IMR-90 (cell line): Measurements from ENCODE around the gene CHST8. TPM values are rescaled to one million over a fixed set of nuclear protein-coding genes. Genes with fewer than 3 reads are reported as not detected.

Experiments used
- ATAC-seq: fragments of 200-7000 bp; cut with Tn5 transposase; 2 replicates; pipeline ENCODE4 v1.9.1; 2020; ENCODE audit warnings: low read depth, mild to moderate bottlenecking, moderate library complexity
- BruUV-seq: library from RNA; stranded (reverse); fragments of 400-500 nt; replicated peaks from 2 replicates; lab custom pipeline; 2021; lab: Mats Ljungman, UMichigan
- CTCF ChIA-PET: fragments of 300-600 bp; formaldehyde crosslinking; extraction: SDS; loops from one replicate; lab custom pipeline; 2021; ENCODE audit warnings: antibody characterized with exemption; lab: Yijun Ruan, JAX
- POLR2A ChIA-PET: fragments of 300-600 bp; sonication (Branson Sonifier 250); formaldehyde crosslinking; loops from one replicate; lab custom pipeline; 2022; ENCODE audit warnings: antibody characterized with exemption; ENCODE audit not compliant: unreplicated experiment; lab: Charles Lee
- DNase-seq: peaks from one replicate; pipeline ENCODE4 v3.0.0; 2013
- H2AFZ ChIP-seq: replicated peaks from 2 replicates; pipeline ENCODE3; 2013; ENCODE audit warnings: low read length, mild to moderate bottlenecking; ENCODE audit not compliant: poor library complexity
- H2AK5ac ChIP-seq: 2 replicates; pipeline ENCODE4 v1.6.1; 2013; ENCODE audit warnings: low read depth, low read length, inconsistent platforms
- H2AK9ac ChIP-seq: replicated peaks from 2 replicates; pipeline ENCODE3; 2013; ENCODE audit warnings: mild to moderate bottlenecking, low read depth, low read length, moderate library complexity; ENCODE audit not compliant: poor library complexity
- H2BK120ac ChIP-seq: 2 replicates; pipeline ENCODE4 v1.6.1; 2013; ENCODE audit warnings: low read depth, low read length, inconsistent platforms
- H2BK15ac ChIP-seq: 3 replicates; pipeline ENCODE4 v1.6.1; 2013; ENCODE audit warnings: low read depth, low read length, inconsistent platforms
- H2BK20ac ChIP-seq: 2 replicates; pipeline ENCODE4 v1.6.1; 2013; ENCODE audit warnings: low read depth, mild to moderate bottlenecking, inconsistent platforms, low read length, moderate library complexity
- H2BK5ac ChIP-seq: 2 replicates; pipeline ENCODE4 v1.6.1; 2013; ENCODE audit warnings: mild to moderate bottlenecking, low read depth, low read length, inconsistent platforms; ENCODE audit not compliant: poor library complexity, severe bottlenecking
- H3K14ac ChIP-seq: replicated peaks from 2 replicates; pipeline ENCODE4 v1.6.1; 2013; ENCODE audit warnings: low read depth, low read length, inconsistent platforms
- H3K18ac ChIP-seq: 2 replicates; pipeline ENCODE4 v1.6.1; 2013; ENCODE audit warnings: low read depth, low read length, control low read depth
- H3K23ac ChIP-seq: 2 replicates; pipeline ENCODE4 v1.6.1; 2013; ENCODE audit warnings: low read depth, low read length, inconsistent platforms
- H3K27ac ChIP-seq: 2 replicates; pipeline ENCODE4 v1.5.1; 2013; ENCODE audit warnings: mild to moderate bottlenecking, control low read depth, low read length; ENCODE audit not compliant: insufficient read depth
- H3K27me3 ChIP-seq: 2 replicates; pipeline ENCODE4 v1.6.1; 2013; ENCODE audit warnings: low read length; ENCODE audit not compliant: control insufficient read depth, insufficient read depth
- H3K36me3 ChIP-seq: 2 replicates; pipeline ENCODE4 v1.6.1; 2013; ENCODE audit warnings: low read length, mixed read lengths; ENCODE audit not compliant: control insufficient read depth, insufficient read depth
- H3K4ac ChIP-seq: 2 replicates; pipeline ENCODE4 v1.6.1; 2013; ENCODE audit warnings: low read depth, low read length, inconsistent platforms
- H3K4me1 ChIP-seq: 2 replicates; pipeline ENCODE4 v1.6.1; 2013; ENCODE audit warnings: low read length, mixed read lengths; ENCODE audit not compliant: control insufficient read depth, insufficient read depth
- H3K4me2 ChIP-seq: 2 replicates; pipeline ENCODE4 v1.6.1; 2013; ENCODE audit warnings: low read depth, mild to moderate bottlenecking, control low read depth, low read length, moderate library complexity
- H3K4me3 ChIP-seq: 2 replicates; pipeline ENCODE4 v1.5.1; 2013; ENCODE audit warnings: low read depth, mild to moderate bottlenecking, control low read depth, low read length, moderate library complexity; ENCODE audit not compliant: insufficient read depth
- H3K56ac ChIP-seq: 2 replicates; pipeline ENCODE4 v1.6.1; 2013; ENCODE audit warnings: low read length, inconsistent platforms; ENCODE audit not compliant: insufficient read depth; ENCODE audit errors: extremely low read depth
- H3K79me1 ChIP-seq, 2 experiments: 2 replicates each; pipeline ENCODE4 v1.6.1; 2013; ENCODE audit warnings: low read length in 2 of 2, inconsistent platforms in 1 of 2, low read depth in 1 of 2
- H3K9ac ChIP-seq: 2 replicates; pipeline ENCODE4 v1.6.1; 2013; ENCODE audit warnings: low read depth, low read length, control low read depth
- H3K9me1 ChIP-seq: 2 replicates; pipeline ENCODE4 v1.6.1; 2013; ENCODE audit warnings: low read length, inconsistent platforms; ENCODE audit not compliant: insufficient read depth
- H3K9me3 ChIP-seq: 2 replicates; pipeline ENCODE4 v1.6.1; 2013; ENCODE audit warnings: low read length; ENCODE audit not compliant: control insufficient read depth, insufficient read depth
- H4K20me1 ChIP-seq: 2 replicates; pipeline ENCODE4 v1.6.1; 2013; ENCODE audit warnings: low read length, inconsistent platforms; ENCODE audit not compliant: insufficient read depth
- H4K5ac ChIP-seq: 2 replicates; pipeline ENCODE4 v1.6.1; 2013; ENCODE audit warnings: mild to moderate bottlenecking, low read depth, low read length, control low read depth
- H4K8ac ChIP-seq, 2 experiments: 2 replicates each; pipeline ENCODE4 v1.6.1; 2013; ENCODE audit warnings: low read depth in 2 of 2, low read length in 2 of 2, control low read depth in 1 of 2, inconsistent platforms in 1 of 2
- H4K91ac ChIP-seq: 2 replicates; pipeline ENCODE4 v1.6.1; 2013; ENCODE audit warnings: low read depth, low read length, inconsistent platforms; ENCODE audit not compliant: insufficient read depth
- CEBPB ChIP-seq: IDR thresholded peaks from 2 replicates; pipeline ENCODE4 v1.6.1; 2012; ENCODE audit warnings: low read depth, low read length, improper control_type of control experiment
- CHD1 ChIP-seq: IDR thresholded peaks from 2 replicates; pipeline ENCODE4 v1.6.1; 2012; ENCODE audit warnings: low read depth, low read length, improper control_type of control experiment
- MAZ ChIP-seq: IDR thresholded peaks from 2 replicates; pipeline ENCODE4 v1.6.1; 2012; ENCODE audit warnings: low read depth, mild to moderate bottlenecking, low read length, improper control_type of control experiment, moderate library complexity, borderline replicate concordance
- POLR2A ChIP-seq: IDR thresholded peaks from 2 replicates; pipeline ENCODE4 v1.6.1; 2012; ENCODE audit warnings: mild to moderate bottlenecking, low read depth, low read length
- RFX5 ChIP-seq: IDR thresholded peaks from 2 replicates; pipeline ENCODE4 v1.8.0; 2012; ENCODE audit warnings: low read depth, mild to moderate bottlenecking, low read length, moderate library complexity
- WGBS, 2 experiments: methylation state at CpG; one replicate each; pipeline versions ENCODE4 v1.1.5 to v1.1.7; 2013; ENCODE audit warnings: missing lambda C conversion rate in 2 of 2; ENCODE audit not compliant: insufficient read length in 1 of 2; ENCODE audit errors: extremely low coverage in 2 of 2; 5-methylcytosine and 5-hydroxymethylcytosine counted together
- dilution Hi-C: fragments of 300-500 bp; cut with HindIII; formaldehyde crosslinking; loops from one replicate; pipeline ENCODE4 v1.14.3; 2018; ENCODE audit warnings: low sequenced_read_pairs; ENCODE audit not compliant: unreplicated experiment
- in situ Hi-C: fragments of 300-500 bp; cut with MboI; formaldehyde crosslinking; loops from 3 replicates; pipeline ENCODE4 v1.14.3; 2019; ENCODE audit warnings: low sequenced_read_pairs, inconsistent platforms, mixed read lengths
- intact Hi-C: fragments of 100-400 bp; cut with micrococcal nuclease; formaldehyde crosslinking; loops from 2 replicates; pipeline ENCODE4 v1.10.0; 2022
- polyA plus RNA-seq, 3 experiments: library from polyadenylated mRNA; depleted of rRNA; stranded (reverse); fragments of >200 nt; gene quantifications; 2 replicates each; pipeline ENCODE4 v1.2.3, GENCODE V29; 2012; ENCODE audit warnings: low replicate concordance in 1 of 3
- total RNA-seq: library from RNA; depleted of rRNA; stranded (reverse); fragments of >200 nt; gene quantifications from 2 replicates; pipeline ENCODE4 v1.2.3, GENCODE V29; 2012
- TF ChIP-seq, protein P1 (sequence below): fragments of 150-350 bp; IDR thresholded peaks from 2 replicates; pipeline ENCODE4 v1.6.1; 2017; ENCODE audit warnings: mild to moderate bottlenecking, antibody characterized with exemption, low read length, low read depth

Gene CHST8
- total and polyA plus RNA-seq, 2 of the 4 experiments (the other 2 are of a cell fraction): not detected

DNA sequence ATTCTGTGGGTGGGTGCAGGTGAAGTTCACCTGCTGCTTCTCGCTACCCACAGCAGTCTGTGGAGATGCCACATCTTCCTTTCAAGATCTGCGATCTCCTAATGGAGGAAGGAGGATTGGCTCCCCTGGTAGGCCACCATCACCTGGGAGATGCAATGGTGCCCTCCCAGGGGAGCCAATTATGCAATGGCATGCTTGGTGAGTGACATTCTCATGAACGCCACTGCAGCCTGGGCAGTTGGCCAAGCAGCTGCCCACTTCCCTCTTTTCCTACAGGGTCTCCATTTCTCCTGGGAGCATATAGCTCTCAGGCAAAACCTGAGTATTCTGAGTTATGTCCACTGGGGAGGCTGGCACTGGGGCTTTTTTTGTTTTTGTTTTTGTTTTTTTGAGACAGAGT, 91.4 kb downstream of the CHST8 start:
- no peak overlapping the region for H3K14ac ChIP-seq
- no peak overlapping the region for H3K18ac ChIP-seq
- H4K8ac ChIP-seq: no peak overlapping the region
- no peaks in the 10 kb centered on the region for H3K4me1 ChIP-seq
- H2BK120ac ChIP-seq: no peak overlapping the region
- no peaks in the 10 kb centered on the region for H3K9me1 ChIP-seq
- H3K4me2 ChIP-seq: no peak overlapping the region
- H3K56ac ChIP-seq: no peak overlapping the region
- no peaks in the 10 kb centered on the region for H3K27me3 ChIP-seq
- H3K9me3 ChIP-seq: no peaks in the 10 kb centered on the region
- no peak overlapping the region for H2AK9ac ChIP-seq
- DNase-seq: no peak
- H4K5ac ChIP-seq: no peak overlapping the region
- H3K23ac ChIP-seq: no peak overlapping the region
- ChIA-PET POLR2A (no interaction called here), CTCF (no interaction called here)
- dilution Hi-C loops (no loop called here), intact Hi-C loops (no loop called here), in situ Hi-C loops (no loop called here)
- H4K91ac ChIP-seq: no peak overlapping the region
- no peak overlapping the region for H2BK15ac ChIP-seq
- no peak overlapping the region for H2BK5ac ChIP-seq
- H2AK5ac ChIP-seq: no peak overlapping the region
- no peak overlapping the region for H2AFZ ChIP-seq
- WGBS, 2 experiments: no CpG with 5 or more reads among the region's 3 CpGs
- no peak overlapping the region for H3K9ac ChIP-seq
- BruUV-seq: no TSS peak
- H3K4ac ChIP-seq: no peak overlapping the region
- no peak overlapping the region for H3K4me3 ChIP-seq
- H3K27ac ChIP-seq: no peak overlapping the region
- H4K20me1 ChIP-seq: no peaks in the 10 kb centered on the region
- no peak overlapping the region for H2BK20ac ChIP-seq
- TF ChIP-seq CHD1 (no peak), CEBPB (no peak), POLR2A (no peak), MAZ (no peak), RFX5 (no peak)
- TF ChIP-seq, protein P1, sequence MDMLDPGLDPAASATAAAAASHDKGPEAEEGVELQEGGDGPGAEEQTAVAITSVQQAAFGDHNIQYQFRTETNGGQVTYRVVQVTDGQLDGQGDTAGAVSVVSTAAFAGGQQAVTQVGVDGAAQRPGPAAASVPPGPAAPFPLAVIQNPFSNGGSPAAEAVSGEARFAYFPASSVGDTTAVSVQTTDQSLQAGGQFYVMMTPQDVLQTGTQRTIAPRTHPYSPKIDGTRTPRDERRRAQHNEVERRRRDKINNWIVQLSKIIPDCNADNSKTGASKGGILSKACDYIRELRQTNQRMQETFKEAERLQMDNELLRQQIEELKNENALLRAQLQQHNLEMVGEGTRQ: no peak
- H3K36me3 ChIP-seq: no peaks in the 10 kb centered on the region
- ATAC-seq: no peak
- no peaks in the 10 kb centered on the region for H3K79me1 ChIP-seq
